Stimulated activated naive CD8-positive, alpha-beta T cell treated with anti-CD3 and anti-CD28 coated beads, Interleukin-15, Interleukin-2, amounts not matched to agents 100 U/mL and 50 U/mL, for 24 hours (primary cell): ENCODE results near the gene BTBD16.

ENCODE experiments used
- ATAC-seq: fragments of 150-1000 bp; cut with Tn5 transposase; one replicate; pipeline ENCODE4 v1.10.0; 2021
- DNase-seq: peaks from one replicate; pipeline ENCODE4 v3.0.0; 2021

The BTBD16 gene

GRCh38 chr10:122294511-122295450 lies 23.7 kb downstream of the BTBD16 start:
- DNase-seq (no peak), ATAC-seq (no peak)

GRCh38 chr10:122295451-122295809 lies 24.3 kb downstream of the BTBD16 start:
- DNase-seq, result no peak
- ATAC-seq, result no peak

- ATAC-seq, result no peak
- no peak for DNase-seq
Observed at GRCh38 chr10:122296363-122297120, 25.4 kb downstream of the BTBD16 start.

- ATAC-seq, result no peak
Observed at GRCh38 chr10:122297583-122297982, 26.5 kb downstream of the BTBD16 start.

GRCh38 chr10:122298206-122298597 lies 27.1 kb downstream of the BTBD16 start:
- ATAC-seq (no peak), DNase-seq (no peak)

More at GRCh38 chr10:122297583-122297982, 26.5 kb downstream of the BTBD16 start:
- no peak for DNase-seq

GRCh38 chr10:122298598-122299301 lies 27.7 kb downstream of the BTBD16 start:
- DNase-seq, result peak; percentile 65
- peak; percentile 76 for ATAC-seq

- ATAC-seq (no peak), DNase-seq (no peak)
Observed at GRCh38 chr10:122299423-122300075, 28.5 kb downstream of the BTBD16 start.

GRCh38 chr10:122301055-122301810 lies 30.1 kb downstream of the BTBD16 start:
- peak; percentile 38 for ATAC-seq
- DNase-seq, result no peak

GRCh38 chr10:122301811-122302115 lies 30.7 kb downstream of the BTBD16 start:
- no peak for ATAC-seq
- DNase-seq, result no peak

GRCh38 chr10:122302315-122302714 lies 31.2 kb downstream of the BTBD16 start:
- ATAC-seq (no peak), DNase-seq (no peak)

- DNase-seq (no peak), ATAC-seq (no peak)
Observed at GRCh38 chr10:122303271-122304053, 32.4 kb downstream of the BTBD16 start.

- DNase-seq, result no peak
- ATAC-seq, result peak; percentile 14
Observed at GRCh38 chr10:122304054-122304579, 33.0 kb downstream of the BTBD16 start.

- DNase-seq, result no peak
- ATAC-seq, result no peak
Observed at GRCh38 chr10:122306282-122306681, 35.2 kb downstream of the BTBD16 start.

GRCh38 chr10:122306744-122307143 lies 35.6 kb downstream of the BTBD16 start:
- DNase-seq (no peak), ATAC-seq (no peak)

GRCh38 chr10:122307669-122308416 lies 36.7 kb downstream of the BTBD16 start:
- ATAC-seq (no peak), DNase-seq (no peak)

- DNase-seq, result no peak
- no peak for ATAC-seq
Observed at GRCh38 chr10:122308417-122309141, 37.5 kb downstream of the BTBD16 start.

- ATAC-seq (no peak), DNase-seq (no peak)
Observed at GRCh38 chr10:122310311-122311050, 39.4 kb downstream of the BTBD16 start.

- ATAC-seq, result no peak
- no peak for DNase-seq
Observed at GRCh38 chr10:122311051-122311410, 39.9 kb downstream of the BTBD16 start.
